ENCODE measurements around the gene MBD4. TPM values are rescaled to one million over a fixed set of nuclear protein-coding genes. Genes with fewer than 3 reads are reported as not detected.

The MBD4 gene
- total and polyA plus RNA-seq, 2 experiments from 2014 or later, result 33.9 to 59.3 TPM

GRCh38 chr3:129402616-129403015 lies 37.1 kb downstream of the MBD4 start:
- Mint-ChIP-seq H3K4me1 (peaks cover 9% of the 10 kb centered on the region), H3K9me3 (no peaks in the 10 kb centered on the region; the same call in 2 of the 3 replicates), H3K4me3 (no peak overlapping the region), H3K27ac (no peak overlapping the region), H3K36me3 (ENCODE audit: low read depth) (no peaks in the 10 kb centered on the region; the same call in 2 of the 3 replicates), H3K27me3 (ENCODE audit: insufficient read depth, low read depth, poor library complexity) (peaks cover 6% of the 10 kb centered on the region)
- H3K27me3 ChIP-seq (ENCODE audit: insufficient read depth), result no peaks in the 10 kb centered on the region
- DNase-seq (ENCODE audit: low spot score) (no peak), ATAC-seq (no peak)
- no peak for TF ChIP-seq CREB1 (CRISPR knock-in tag; IDR thresholded peaks at IDR 0.05; ENCODE audit: low read depth)
- TF ChIP-seq, protein P1, sequence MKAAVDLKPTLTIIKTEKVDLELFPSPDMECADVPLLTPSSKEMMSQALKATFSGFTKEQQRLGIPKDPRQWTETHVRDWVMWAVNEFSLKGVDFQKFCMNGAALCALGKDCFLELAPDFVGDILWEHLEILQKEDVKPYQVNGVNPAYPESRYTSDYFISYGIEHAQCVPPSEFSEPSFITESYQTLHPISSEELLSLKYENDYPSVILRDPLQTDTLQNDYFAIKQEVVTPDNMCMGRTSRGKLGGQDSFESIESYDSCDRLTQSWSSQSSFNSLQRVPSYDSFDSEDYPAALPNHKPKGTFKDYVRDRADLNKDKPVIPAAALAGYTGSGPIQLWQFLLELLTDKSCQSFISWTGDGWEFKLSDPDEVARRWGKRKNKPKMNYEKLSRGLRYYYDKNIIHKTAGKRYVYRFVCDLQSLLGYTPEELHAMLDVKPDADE (IDR thresholded peaks at IDR 0.05), result no peak
- no peak for TF ChIP-seq NANOG (IDR thresholded peaks at IDR 0.05; ENCODE audit: borderline replicate concordance)
- TF ChIP-seq EZH2phosphoT487 (IDR thresholded peaks at IDR 0.05; ENCODE audit: unreplicated experiment), result no peak
- TF ChIP-seq ZNF331 (CRISPR knock-in tag; IDR thresholded peaks at IDR 0.05; ENCODE audit: low read depth), result no peak
- no peak for TF ChIP-seq POLR2AphosphoS5 (IDR thresholded peaks at IDR 0.05; ENCODE audit: low read depth)
- H4K20me1 ChIP-seq (replicated peaks; ENCODE audit: insufficient read depth), result peaks cover 8% of the 10 kb centered on the region; the same call in 1 of the 2 replicates
- H3K9me2 ChIP-seq (ENCODE audit: insufficient read depth), result no peaks in the 10 kb centered on the region
- no peak overlapping the region for H2AFZ ChIP-seq
- H3K36me3 ChIP-seq (ENCODE audit: insufficient read depth), result no peaks in the 10 kb centered on the region
- no peak overlapping the region for H3K4me3 ChIP-seq
- H3K79me2 ChIP-seq (replicated peaks; ENCODE audit: insufficient read depth), result peaks cover 16% of the 10 kb centered on the region
- H3F3A ChIP-seq (replicated peaks; ENCODE audit: low read depth), result no peaks in the 10 kb centered on the region
- no peak overlapping the region for H3K4me2 ChIP-seq
- no peak overlapping the region for H3K27ac ChIP-seq (ENCODE audit: low read depth)
- H3K4me1 ChIP-seq (ENCODE audit: insufficient read depth), result peaks cover 5% of the 10 kb centered on the region; the same call in 1 of the 2 replicates

- H3K4me2 ChIP-seq, result no peak overlapping the region
- peaks cover 6% of the 10 kb centered on the region for H3K27me3 Mint-ChIP-seq (ENCODE audit: insufficient read depth, low read depth, poor library complexity)
- H3K4me3 ChIP-seq, result no peak overlapping the region
- H3F3A ChIP-seq (replicated peaks; ENCODE audit: low read depth), result no peaks in the 10 kb centered on the region
- TF ChIP-seq EZH2phosphoT487 (IDR thresholded peaks at IDR 0.05; ENCODE audit: unreplicated experiment), result no peak
- TF ChIP-seq ZNF331 (CRISPR knock-in tag; IDR thresholded peaks at IDR 0.05; ENCODE audit: low read depth), result no peak
- no peak for TF ChIP-seq CTCF (conservative IDR thresholded peaks at IDR 0.05; ENCODE audit: low read depth in 2 of 2)
- no peak for TF ChIP-seq REST (IDR thresholded peaks at IDR 0.05; ENCODE audit: unreplicated experiment)
- no peak for TF ChIP-seq NANOG (IDR thresholded peaks at IDR 0.05; ENCODE audit: borderline replicate concordance)
- no peak for TF ChIP-seq ZNF114 (CRISPR knock-in tag; IDR thresholded peaks at IDR 0.05)
- no peak for TF ChIP-seq EZH2 (IDR thresholded peaks at IDR 0.05; ENCODE audit: low read depth, unreplicated experiment)
- no peak for TF ChIP-seq POLR2AphosphoS5 (IDR thresholded peaks at IDR 0.05; ENCODE audit: low read depth)
- TF ChIP-seq, protein P1 (IDR thresholded peaks at IDR 0.05), result no peak
- no peak for TF ChIP-seq STAT1 (IDR thresholded peaks at IDR 0.05; ENCODE audit: unreplicated experiment)
- TF ChIP-seq CREB1 (CRISPR knock-in tag; IDR thresholded peaks at IDR 0.05; ENCODE audit: low read depth), result no peak
- H4K20me1 ChIP-seq (replicated peaks; ENCODE audit: insufficient read depth), result peaks cover 8% of the 10 kb centered on the region; the same call in 1 of the 2 replicates
- no peak overlapping the region for H3K4me3 Mint-ChIP-seq
- H3K9me2 ChIP-seq (ENCODE audit: insufficient read depth), result no peaks in the 10 kb centered on the region
- no peaks in the 10 kb centered on the region for H3K36me3 ChIP-seq (ENCODE audit: insufficient read depth)
- H3K27ac Mint-ChIP-seq, result no peak overlapping the region
- no peak overlapping the region for H2AFZ ChIP-seq
- H3K4me1 ChIP-seq (ENCODE audit: insufficient read depth), result peaks cover 5% of the 10 kb centered on the region; the same call in 1 of the 2 replicates
- peaks cover 20% of the 10 kb centered on the region for H3K79me2 ChIP-seq (replicated peaks; ENCODE audit: insufficient read depth)
- H3K4me1 Mint-ChIP-seq, result peaks cover 12% of the 10 kb centered on the region
- no peak for ATAC-seq
- no peaks in the 10 kb centered on the region; the same call in 2 of the 3 replicates for H3K36me3 Mint-ChIP-seq (ENCODE audit: low read depth)
- no peak overlapping the region for H3K27ac ChIP-seq (ENCODE audit: low read depth)
- H3K27me3 ChIP-seq (ENCODE audit: insufficient read depth), result no peaks in the 10 kb centered on the region
- no peak for DNase-seq (ENCODE audit: low spot score)
- no peaks in the 10 kb centered on the region; the same call in 2 of the 3 replicates for H3K9me3 Mint-ChIP-seq
These were observed 37.5 kb downstream of the MBD4 start for GRCh38 chr3:129402210-129402609.
